ENCODE measurements around the gene PCP2. TPM values are rescaled to one million over a fixed set of nuclear protein-coding genes. Genes with fewer than 3 reads are reported as not detected.

The PCP2 gene
- total RNA-seq, 2 donors from 2014 or later = not detected

- 43 to 61% methylated on average over 11 of the region's 11 CpGs for WGBS, 2 donors
- no peak for DNase-seq
Observed at GRCh38 chr19:7602935-7603497, 30.5 kb downstream of the PCP2 start.

GRCh38 chr19:7602240-7602934 lies 31.1 kb downstream of the PCP2 start:
- no peaks in the 10 kb centered on the region for H3K36me3 ChIP-seq (replicated peaks in 1 of 2; ENCODE audit: insufficient read depth in 1 of 2, low read depth in 2 of 2)
- H3K9me3 ChIP-seq = no peaks in the 10 kb centered on the region
- ATAC-seq (peak; percentile 40), DNase-seq (peak in 3 of 4 donors; percentile 76 to 83 (median 78))
- H3K4me1 ChIP-seq = peaks cover 36% of the 10 kb centered on the region
- 18 to 36% methylated on average over 14 to 15 of the region's 15 CpGs for WGBS, 2 donors
- intact Hi-C loops (cut with DNase I) = no loop called here
- H3K27ac ChIP-seq = peak overlapping the region in 2 of 4 donors; percentile 57
- no peaks in the 10 kb centered on the region for H3K27me3 ChIP-seq
- TF ChIP-seq CTCF (IDR thresholded peaks at IDR 0.05) (no peak), POLR2A (IDR thresholded peaks at IDR 0.05) (no peak)
- no peak overlapping the region for H3K4me3 ChIP-seq

More at GRCh38 chr19:7602935-7603497, 30.5 kb downstream of the PCP2 start:
- no peak for ATAC-seq
- H3K4me1 ChIP-seq = peaks cover 30% of the 10 kb centered on the region
- no peak for TF ChIP-seq CTCF (IDR thresholded peaks at IDR 0.05)
- TF ChIP-seq POLR2A (IDR thresholded peaks at IDR 0.05) = no peak
- no peaks in the 10 kb centered on the region for H3K9me3 ChIP-seq
- peak overlapping the region in 2 of 4 donors; percentile 57 for H3K27ac ChIP-seq
- intact Hi-C loops (cut with DNase I) = no loop called here
- no peak overlapping the region for H3K4me3 ChIP-seq
- H3K36me3 ChIP-seq (replicated peaks in 1 of 2; ENCODE audit: insufficient read depth in 1 of 2, low read depth in 2 of 2) = no peaks in the 10 kb centered on the region
- no peaks in the 10 kb centered on the region for H3K27me3 ChIP-seq

DNA sequence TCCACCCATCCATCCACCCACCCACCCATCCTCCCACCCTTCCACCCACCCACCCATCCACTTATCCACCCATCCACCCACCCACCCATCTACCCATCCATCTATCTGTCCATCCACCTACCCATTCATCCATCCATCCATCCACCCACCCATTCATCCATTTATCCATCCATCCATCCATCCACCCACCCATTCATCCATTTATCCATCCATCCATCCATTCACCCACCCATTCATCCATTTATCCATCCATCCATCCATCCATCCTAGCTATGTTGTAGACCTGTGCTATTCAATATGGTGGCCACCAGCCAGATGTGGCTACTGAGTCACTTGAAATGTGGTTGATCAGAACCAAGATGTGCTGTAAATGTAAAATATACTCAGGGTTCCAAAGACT lies 32.8 kb downstream of the PCP2 start:
- intact Hi-C loops (cut with DNase I) = no loop called here
- H3K4me3 ChIP-seq = no peak overlapping the region
- no peak overlapping the region for H3K27ac ChIP-seq
- DNase-seq = no peak
- TF ChIP-seq POLR2A (IDR thresholded peaks at IDR 0.05) = no peak
- no peak for TF ChIP-seq CTCF (IDR thresholded peaks at IDR 0.05)
- H3K4me1 ChIP-seq = peaks cover 45% of the 10 kb centered on the region
- no peak for ATAC-seq
- no peaks in the 10 kb centered on the region for H3K36me3 ChIP-seq (replicated peaks in 1 of 2; ENCODE audit: insufficient read depth in 1 of 2, low read depth in 2 of 2)
- no peaks in the 10 kb centered on the region for H3K27me3 ChIP-seq
- no peaks in the 10 kb centered on the region for H3K9me3 ChIP-seq

DNA sequence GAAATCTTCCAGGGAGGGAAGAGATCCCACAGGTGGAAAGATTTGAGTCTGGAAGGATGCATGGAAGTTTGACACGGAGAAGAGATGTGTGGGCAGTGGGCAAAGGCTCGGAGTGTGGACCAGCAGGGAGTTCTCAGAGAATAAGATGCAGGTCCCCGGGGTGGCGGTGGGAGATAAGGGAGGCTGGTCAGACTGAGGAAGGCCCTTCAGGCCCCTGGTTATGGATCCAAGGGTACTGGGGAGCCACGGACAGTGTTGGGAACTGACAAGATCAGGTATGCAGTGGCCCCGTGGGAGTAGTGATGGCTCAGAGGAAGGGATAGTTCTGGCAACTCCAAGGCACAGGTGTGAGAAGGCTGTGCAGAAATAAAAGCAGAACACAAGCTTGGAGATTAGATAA lies 35.3 kb downstream of the PCP2 start:
- no peaks in the 10 kb centered on the region for H3K36me3 ChIP-seq (replicated peaks in 1 of 2; ENCODE audit: insufficient read depth in 1 of 2, low read depth in 2 of 2)
- H3K27me3 ChIP-seq = no peaks in the 10 kb centered on the region
- no peak overlapping the region for H3K4me3 ChIP-seq
- 60 to 70% methylated on average over 6 of the region's 6 CpGs for WGBS, 2 donors
- no peaks in the 10 kb centered on the region for H3K9me3 ChIP-seq
- TF ChIP-seq CTCF (IDR thresholded peaks at IDR 0.05) (no peak), POLR2A (IDR thresholded peaks at IDR 0.05) (no peak)
- intact Hi-C loops (cut with DNase I) = no loop called here
- DNase-seq = no peak
- H3K27ac ChIP-seq = peak overlapping the region in 1 of 4 donors; percentile 81
- no peak for ATAC-seq
- H3K4me1 ChIP-seq = peaks cover 40% of the 10 kb centered on the region

- Histone ChIP-seq H3K27ac (peak overlapping the region in 2 of 4 donors; percentile 67 to 81), H3K4me1 (peaks cover 36% of the 10 kb centered on the region), H3K27me3 (no peaks in the 10 kb centered on the region), H3K36me3 (replicated peaks in 1 of 2; ENCODE audit: insufficient read depth in 1 of 2, low read depth in 2 of 2) (no peaks in the 10 kb centered on the region), H3K4me3 (no peak overlapping the region), H3K9me3 (no peaks in the 10 kb centered on the region)
- intact Hi-C loops (cut with DNase I) = no loop called here
- no peak for ATAC-seq
- 53 to 66% methylated on average over 8 to 9 of the region's 9 CpGs for WGBS, 2 donors
- TF ChIP-seq CTCF (IDR thresholded peaks at IDR 0.05) (peak in 1 of 7 experiments; percentile 23), POLR2A (IDR thresholded peaks at IDR 0.05) (no peak)
- peak in 1 of 4 donors; percentile 59 for DNase-seq
Observed at GRCh38 chr19:7597689-7598088, 35.8 kb downstream of the PCP2 start.

Measured in body of pancreas (tissue), 4 donors.